Activated T-cell treated with anti-CD3 and anti-CD28 coated beads, Interleukin-2, amount 50 U/mL, for 4 hours (primary cell): ENCODE measurements around the gene BRMS1L. TPM values are rescaled to one million over a fixed set of nuclear protein-coding genes. Genes with fewer than 3 reads are reported as not detected.

Experiments
- ATAC-seq, 2 donors: fragments of 200-7000 bp; cut with Tn5 transposase; one replicate each; pipeline ENCODE4 v1.10.0; 2021
- DNase-seq: peaks from one replicate; pipeline ENCODE4 v3.0.0-alpha.2; 2020
- H3K27me3 Mint-ChIP-seq: one replicate; pipeline ENCODE4 v1.8.0; 2021; ENCODE audit warnings: low read depth, mixed read lengths
- H3K36me3 Mint-ChIP-seq: one replicate; pipeline ENCODE4 v1.8.0; 2022; ENCODE audit warnings: mixed read lengths; ENCODE audit not compliant: insufficient read depth
- H3K4me1 Mint-ChIP-seq: one replicate; pipeline ENCODE4 v1.8.0; 2021; ENCODE audit warnings: low read depth, mixed read lengths
- H3K4me3 Mint-ChIP-seq: one replicate; pipeline ENCODE4 v1.8.0; 2021; ENCODE audit warnings: mild to moderate bottlenecking, moderate library complexity, mixed read lengths
- H3K9me3 Mint-ChIP-seq: one replicate; pipeline ENCODE4 v1.8.0; 2021; ENCODE audit warnings: mixed read lengths
- total RNA-seq, 3 donors: library from RNA; stranded (reverse); gene quantifications; one replicate each; pipeline ENCODE4 v1.2.1, GENCODE V29; 2021

Gene BRMS1L
- total RNA-seq, 3 donors from 2014 or later: 7.1 to 7.6 (median 7.3) TPM

DNA sequence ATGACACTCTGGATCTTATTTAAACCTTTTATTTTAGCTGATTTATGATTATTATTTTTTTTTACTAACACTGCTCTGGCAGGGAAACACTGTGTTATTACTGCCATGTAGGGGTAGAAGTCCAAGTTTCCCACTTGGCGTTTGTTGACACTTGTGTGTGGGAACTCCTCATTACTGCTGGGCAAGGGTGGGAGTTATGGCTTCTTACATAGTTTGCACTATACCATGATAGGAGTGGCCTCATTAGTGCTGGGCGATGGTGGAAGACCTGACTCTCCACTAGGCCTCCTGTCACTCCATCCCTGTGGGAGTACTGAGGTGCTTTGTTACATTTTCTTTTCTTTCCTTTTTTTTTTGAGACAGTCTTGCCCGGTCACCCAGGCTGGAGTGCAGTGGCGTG is 83.5 kb downstream of the BRMS1L start:
- H3K4me1 Mint-ChIP-seq: no peaks in the 10 kb centered on the region
- no peaks in the 10 kb centered on the region for H3K9me3 Mint-ChIP-seq
- no peak for DNase-seq
- no peak for ATAC-seq
- no peaks in the 10 kb centered on the region for H3K27me3 Mint-ChIP-seq
- no peak overlapping the region for H3K4me3 Mint-ChIP-seq
- H3K36me3 Mint-ChIP-seq: no peaks in the 10 kb centered on the region

DNA sequence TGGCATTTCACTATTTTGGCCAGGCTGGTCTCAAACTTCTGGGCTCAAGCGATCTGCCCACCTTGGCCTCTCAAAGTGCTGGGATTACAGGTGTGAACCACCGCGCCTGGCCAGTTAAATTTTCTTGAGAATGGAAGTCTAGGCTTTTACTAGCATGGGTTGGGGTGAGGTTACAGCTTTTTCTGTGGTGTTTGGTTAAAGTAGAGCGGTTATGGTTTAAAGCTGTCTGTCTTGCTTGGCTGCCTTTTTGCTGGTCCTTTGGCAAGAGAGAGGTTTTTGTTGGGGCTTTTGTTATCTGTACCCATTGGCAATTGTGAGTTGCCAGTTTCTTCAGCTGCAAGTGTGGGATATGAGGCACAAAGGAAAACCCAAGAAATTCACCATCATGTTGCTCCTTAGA is 84.1 kb downstream of the BRMS1L start:
- no peak for DNase-seq
- Mint-ChIP-seq H3K4me3 (no peak overlapping the region), H3K9me3 (no peaks in the 10 kb centered on the region), H3K4me1 (no peaks in the 10 kb centered on the region), H3K36me3 (no peaks in the 10 kb centered on the region), H3K27me3 (no peaks in the 10 kb centered on the region)
- no peak for ATAC-seq

- Mint-ChIP-seq H3K36me3 (no peaks in the 10 kb centered on the region), H3K27me3 (no peaks in the 10 kb centered on the region), H3K4me3 (no peak overlapping the region), H3K9me3 (no peaks in the 10 kb centered on the region), H3K4me1 (no peaks in the 10 kb centered on the region)
- ATAC-seq (no peak), DNase-seq (no peak)
Observed at GRCh38 chr14:35911097-35911496, 85.0 kb downstream of the BRMS1L start.

DNA sequence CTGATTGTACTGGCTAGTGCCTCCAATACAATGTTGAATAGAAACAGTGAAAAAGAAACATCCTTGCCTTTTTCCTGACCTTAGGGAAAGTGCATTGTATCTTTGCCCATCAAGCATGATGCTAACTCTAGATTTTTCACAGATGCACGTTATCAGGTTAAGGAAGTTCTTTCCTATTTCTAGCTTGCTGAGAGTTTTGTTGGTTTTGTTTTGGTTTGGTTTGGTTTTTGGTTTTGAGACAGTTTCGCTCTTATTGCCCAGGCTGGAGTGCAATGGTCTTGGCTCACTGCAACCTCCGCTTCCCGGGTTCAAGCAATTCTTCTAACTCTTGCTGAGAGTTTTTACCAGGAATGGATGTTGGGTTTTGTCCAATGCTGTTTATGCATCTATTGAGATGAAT is 89.0 kb downstream of the BRMS1L start:
- Mint-ChIP-seq H3K4me1 (no peaks in the 10 kb centered on the region), H3K27me3 (no peaks in the 10 kb centered on the region), H3K36me3 (no peaks in the 10 kb centered on the region), H3K4me3 (no peak overlapping the region), H3K9me3 (peaks cover 7% of the 10 kb centered on the region)
- ATAC-seq (no peak), DNase-seq (no peak)

GRCh38 chr14:35915775-35916174 is 89.6 kb downstream of the BRMS1L start:
- no peak overlapping the region for H3K4me3 Mint-ChIP-seq
- H3K9me3 Mint-ChIP-seq: peaks cover 7% of the 10 kb centered on the region

More at GRCh38 chr14:35915775-35916174, 89.6 kb downstream of the BRMS1L start:
- Mint-ChIP-seq H3K36me3 (no peaks in the 10 kb centered on the region), H3K4me1 (no peaks in the 10 kb centered on the region), H3K27me3 (no peaks in the 10 kb centered on the region)
- no peak for DNase-seq
- no peak for ATAC-seq

Other genes with a start within 250 kb of the BRMS1L start
- gene RALGAPA1, start 17.0 kb upstream of the BRMS1L start, total RNA-seq: 10 to 100 TPM; 37.3 to 44.2 (median 41.9) TPM